GM21367 (cell line): ENCODE measurements around the gene NPR3.
A peak's percentile ranks its signal among the peaks of the same experiment; 100 is the strongest.

Source experiments
- ATAC-seq: cut with Tn5 transposase; IDR thresholded peaks from one replicate; pipeline ENCODE4 v1.9.1; 2021; ENCODE audit not compliant: unreplicated experiment

NPR3 gene

DNA sequence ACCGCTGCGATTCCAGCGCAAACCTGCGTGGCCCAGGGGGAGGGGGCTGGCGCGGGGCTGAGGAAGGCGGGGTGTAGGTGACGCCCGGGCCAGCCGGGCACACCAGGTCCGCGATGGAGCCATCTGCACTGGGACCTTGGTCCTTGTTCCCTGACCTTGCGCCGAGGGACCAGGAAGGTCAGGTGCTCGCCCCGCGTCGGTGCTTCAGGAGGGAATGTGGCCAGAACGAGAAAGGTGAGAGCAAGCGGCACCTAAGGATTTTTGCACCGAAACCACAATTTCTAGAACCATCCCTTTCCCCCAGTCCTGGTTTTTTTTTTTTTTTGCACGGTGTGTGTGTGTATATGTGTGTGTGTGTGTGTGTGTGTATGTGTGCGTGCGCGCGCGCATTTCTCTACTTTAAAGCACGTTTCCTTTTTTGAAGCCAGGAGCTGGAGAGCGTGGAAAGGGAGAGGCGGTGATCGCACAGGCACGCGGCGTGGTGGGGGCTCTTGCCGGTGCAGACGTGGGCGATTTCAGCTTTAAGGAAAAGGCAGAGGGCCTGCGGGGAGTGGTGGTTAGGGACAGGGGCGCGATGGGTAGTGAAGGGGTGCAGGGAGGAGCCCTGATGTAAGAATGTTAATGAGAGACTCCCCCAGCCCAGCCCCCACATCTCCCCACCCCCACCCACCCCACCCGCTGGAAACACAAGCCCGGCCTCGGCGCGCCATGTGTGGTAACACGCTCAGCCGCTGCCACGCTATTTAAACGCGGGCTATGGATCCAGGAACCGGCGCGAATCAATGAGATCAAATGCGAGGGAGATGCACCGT lies at the start of gene NPR3:
Gene NPR3, plus strand, starts transcription at position 772 of the 812 bp plus-strand sequence. CDS start 456 bp downstream, outside the sequence.
- ATAC-seq, result no peak

DNA sequence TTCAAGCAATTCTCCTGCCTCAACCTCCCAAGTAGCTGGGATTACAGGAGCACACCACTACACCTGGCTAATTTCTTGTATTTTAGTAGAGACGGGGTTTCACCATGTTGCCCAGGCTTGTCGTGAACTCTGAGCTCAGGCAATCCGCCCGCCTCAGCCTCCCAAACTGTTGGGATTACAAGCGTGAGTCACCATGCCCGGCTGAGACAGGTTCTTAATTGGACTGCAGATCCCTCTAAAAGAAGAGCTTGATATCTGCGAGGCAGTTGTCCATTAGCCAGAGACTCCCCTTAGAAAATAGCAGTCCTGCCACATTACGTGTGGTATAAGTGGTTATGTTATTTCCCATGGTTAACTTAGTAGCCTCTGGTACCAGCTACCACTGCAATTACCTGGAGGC lies 46.6 kb upstream of the NPR3 start:
- ATAC-seq, result no peak

- no peak for ATAC-seq
Observed at GRCh38 chr5:32668552-32668951, 42.6 kb upstream of the NPR3 start.

- no peak for ATAC-seq
Observed at GRCh38 chr5:32673272-32673671, 37.8 kb upstream of the NPR3 start.

DNA sequence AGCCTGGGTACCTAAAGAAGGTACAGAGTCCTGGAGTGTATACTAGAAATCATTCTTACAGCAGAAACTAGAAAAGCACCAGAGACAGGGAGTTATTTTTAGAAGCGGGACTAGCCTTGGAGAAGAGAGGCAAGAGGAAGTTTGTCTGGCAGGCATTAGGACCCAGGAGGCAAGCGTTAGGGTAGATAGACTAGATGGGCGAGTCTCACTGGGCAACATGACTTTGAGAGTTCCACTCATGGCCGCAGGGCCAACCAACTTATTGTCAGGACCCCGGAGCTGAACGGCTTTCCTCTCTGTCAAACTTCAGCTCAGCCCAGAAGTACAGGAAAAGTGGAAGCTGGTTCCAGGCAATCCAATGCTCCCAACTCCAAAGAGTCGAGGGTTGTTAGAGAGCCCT lies 34.1 kb upstream of the NPR3 start:
- no peak for ATAC-seq

DNA sequence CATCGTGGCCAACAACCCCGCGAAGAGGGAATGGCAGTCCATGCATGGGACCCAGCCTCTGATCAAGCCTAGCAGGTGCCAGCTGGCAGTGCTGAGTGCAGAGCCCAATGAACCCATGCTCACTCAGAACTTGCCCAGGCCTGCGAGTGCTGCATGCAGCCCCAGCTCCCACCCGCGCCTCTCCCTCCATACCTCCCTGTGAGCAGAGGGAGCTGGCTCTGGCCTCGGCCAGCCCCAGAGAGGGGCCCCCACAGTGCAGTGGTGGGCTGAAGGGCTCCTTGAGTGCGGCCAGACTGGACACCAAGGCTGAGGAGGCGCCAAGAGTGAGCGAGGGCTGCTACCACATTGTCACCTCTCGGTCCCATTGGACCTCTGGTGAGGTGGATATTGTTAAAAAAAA lies 32.6 kb upstream of the NPR3 start:
- no peak for ATAC-seq

DNA sequence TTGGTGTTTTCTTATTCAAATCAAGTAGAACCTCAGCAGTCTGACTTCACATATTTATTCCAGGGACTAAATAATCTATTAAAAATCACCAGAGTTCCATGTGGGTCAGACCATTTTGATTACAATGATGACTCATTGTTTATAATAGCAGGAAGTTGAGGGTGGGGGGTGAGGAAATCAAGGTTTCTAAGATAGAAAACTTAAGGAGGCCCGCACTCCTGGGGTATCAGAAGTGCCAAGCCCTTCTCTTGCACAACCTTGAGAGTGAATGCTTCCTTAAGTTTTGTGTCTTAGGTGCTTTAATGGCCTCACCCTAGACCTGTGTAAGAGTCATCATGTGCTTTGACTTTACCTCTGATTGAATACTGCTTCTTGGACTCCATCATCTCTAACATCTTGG lies 31.9 kb upstream of the NPR3 start:
- no peak for ATAC-seq

DNA sequence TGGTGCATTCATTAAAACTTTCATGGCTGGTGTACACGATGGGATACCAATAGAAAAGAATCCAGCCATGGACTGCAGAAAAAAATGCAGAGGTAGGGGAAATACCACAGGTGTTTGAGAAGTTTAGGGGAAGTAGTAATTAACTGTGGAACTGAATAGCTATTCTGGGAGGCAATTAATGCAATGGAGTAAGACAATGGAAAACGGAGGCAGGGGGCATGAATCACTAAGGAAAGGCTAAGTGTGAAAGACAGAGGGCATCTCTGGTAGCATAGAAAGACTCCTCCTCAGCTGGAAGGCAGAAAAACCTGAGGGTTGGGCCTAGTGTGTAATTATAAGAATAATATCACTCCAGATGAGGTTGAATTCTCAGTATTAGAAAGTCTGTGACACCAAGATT lies 30.9 kb upstream of the NPR3 start:
- no peak for ATAC-seq

DNA sequence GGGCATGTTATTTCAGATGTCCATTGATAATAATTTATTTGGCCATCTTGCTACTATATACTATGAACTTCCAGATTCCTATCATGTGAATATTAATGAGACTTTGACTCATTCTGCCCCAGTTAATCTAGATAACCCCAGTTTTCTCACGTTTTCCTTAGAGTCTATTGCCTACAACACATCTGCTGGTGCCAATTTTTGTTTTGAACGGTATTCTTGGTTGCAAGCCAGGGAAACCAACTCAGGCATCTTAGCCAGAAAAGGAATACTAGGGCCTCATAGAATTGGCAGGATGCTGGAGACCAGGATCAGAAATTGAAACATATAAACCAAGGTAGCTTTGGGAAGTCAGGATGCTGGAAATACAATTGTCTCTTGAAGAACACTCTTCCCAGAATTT lies 28.0 kb upstream of the NPR3 start:
- no peak for ATAC-seq

GRCh38 chr5:32684260-32684659 lies 26.9 kb upstream of the NPR3 start:
- ATAC-seq, result no peak

- no peak for ATAC-seq
Observed at GRCh38 chr5:32686799-32687498, 24.2 kb upstream of the NPR3 start.

DNA sequence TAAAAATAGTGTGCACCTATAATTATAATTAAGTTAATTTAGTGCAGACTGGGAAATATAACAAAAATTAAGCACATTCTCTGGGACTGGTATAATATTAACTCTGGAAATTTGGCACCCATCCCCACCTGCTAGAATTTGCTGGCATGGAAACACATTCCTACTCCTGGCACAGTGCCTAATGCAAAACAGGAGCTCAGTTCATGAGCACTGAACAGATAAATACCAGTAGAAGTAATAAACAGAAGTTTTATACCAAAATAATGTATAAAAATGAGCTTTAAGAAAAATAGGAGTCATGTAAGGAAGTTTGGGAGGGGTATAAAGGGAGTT lies 23.7 kb upstream of the NPR3 start:
- no peak for ATAC-seq

GRCh38 chr5:32690153-32690552 lies 21.0 kb upstream of the NPR3 start:
- no peak for ATAC-seq

DNA sequence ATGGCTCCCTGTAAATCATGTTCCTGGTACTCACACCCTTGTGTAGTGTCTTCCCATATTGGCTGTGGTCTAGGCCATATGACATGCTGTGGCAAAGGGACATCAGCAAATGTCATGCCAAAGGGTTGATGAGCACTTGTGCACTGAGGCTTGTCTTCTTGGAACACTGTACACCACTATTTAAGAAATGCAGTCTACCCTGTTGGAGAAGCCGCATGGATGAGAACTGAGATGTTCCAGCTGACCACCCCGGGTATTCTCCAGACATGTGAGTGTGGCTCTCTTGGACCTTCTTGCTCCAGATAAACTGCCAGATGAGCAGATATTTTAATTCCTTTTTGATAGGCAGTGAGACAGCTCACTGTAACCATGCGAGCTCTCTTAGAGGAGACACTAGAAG lies 20.5 kb upstream of the NPR3 start:
- ATAC-seq, result no peak

DNA sequence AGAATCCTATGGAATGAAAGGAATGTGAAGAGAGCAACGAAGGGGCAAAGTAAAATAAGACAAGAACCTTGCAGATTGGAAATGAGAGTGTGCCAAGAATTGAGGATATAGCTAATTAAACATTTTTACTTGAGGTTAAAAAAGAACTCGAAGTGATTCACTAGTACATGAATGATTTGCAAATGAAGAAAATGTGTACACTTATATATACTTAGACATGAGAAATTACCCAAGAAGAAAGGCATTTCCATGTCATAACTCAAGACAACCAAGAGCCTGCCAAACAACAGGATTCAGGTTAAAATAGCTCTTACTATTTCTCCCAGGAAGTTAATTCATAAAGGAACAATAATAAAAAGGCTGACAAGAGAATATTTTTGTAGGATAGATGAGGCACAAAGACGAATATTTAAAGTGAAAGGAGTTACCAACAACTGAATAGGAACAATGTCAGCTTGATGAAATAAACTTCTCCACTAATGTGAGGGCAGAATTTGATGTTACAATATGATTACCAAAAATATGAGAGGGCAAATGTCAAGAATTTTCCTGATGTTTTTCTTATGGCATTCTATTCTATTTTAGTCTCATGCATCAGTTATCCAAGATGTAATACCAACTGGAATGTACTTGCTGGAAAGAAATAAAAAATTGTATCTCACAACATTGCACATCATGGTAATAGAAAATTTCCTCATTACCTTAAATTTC lies 18.9 kb upstream of the NPR3 start:
- no peak for ATAC-seq

- ATAC-seq, result no peak
Observed at GRCh38 chr5:32703957-32704356, 7.2 kb upstream of the NPR3 start.

DNA sequence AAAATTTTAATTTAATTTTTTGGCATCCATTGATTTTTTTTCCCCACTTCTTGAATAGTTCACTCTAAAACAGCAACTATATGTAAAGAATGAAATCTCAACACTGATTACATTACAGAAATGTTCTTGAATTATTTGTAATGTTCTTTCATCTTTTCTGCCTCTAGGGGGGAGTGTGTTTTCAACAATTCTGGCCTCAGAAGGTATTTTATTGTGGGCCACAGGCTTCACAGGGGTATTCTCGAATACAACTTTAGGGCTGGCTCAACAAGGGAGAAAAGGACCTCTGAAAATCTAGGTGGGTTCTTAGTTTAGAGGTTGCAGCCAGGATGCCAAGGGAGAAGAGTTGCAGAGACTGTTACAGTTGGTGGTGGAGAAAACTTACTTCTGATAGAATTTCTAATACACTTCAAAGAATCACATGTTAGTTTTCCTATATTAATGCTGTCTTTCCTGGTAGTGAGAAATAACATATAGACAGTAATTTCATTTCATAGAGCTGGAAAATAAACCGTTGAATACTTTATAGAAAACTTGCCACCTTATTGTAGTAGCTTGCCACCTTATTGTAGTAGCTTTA lies 3.6 kb upstream of the NPR3 start:
- no peak for ATAC-seq

GRCh38 chr5:32708949-32709348 lies 2.2 kb upstream of the NPR3 start:
- no peak for ATAC-seq

DNA sequence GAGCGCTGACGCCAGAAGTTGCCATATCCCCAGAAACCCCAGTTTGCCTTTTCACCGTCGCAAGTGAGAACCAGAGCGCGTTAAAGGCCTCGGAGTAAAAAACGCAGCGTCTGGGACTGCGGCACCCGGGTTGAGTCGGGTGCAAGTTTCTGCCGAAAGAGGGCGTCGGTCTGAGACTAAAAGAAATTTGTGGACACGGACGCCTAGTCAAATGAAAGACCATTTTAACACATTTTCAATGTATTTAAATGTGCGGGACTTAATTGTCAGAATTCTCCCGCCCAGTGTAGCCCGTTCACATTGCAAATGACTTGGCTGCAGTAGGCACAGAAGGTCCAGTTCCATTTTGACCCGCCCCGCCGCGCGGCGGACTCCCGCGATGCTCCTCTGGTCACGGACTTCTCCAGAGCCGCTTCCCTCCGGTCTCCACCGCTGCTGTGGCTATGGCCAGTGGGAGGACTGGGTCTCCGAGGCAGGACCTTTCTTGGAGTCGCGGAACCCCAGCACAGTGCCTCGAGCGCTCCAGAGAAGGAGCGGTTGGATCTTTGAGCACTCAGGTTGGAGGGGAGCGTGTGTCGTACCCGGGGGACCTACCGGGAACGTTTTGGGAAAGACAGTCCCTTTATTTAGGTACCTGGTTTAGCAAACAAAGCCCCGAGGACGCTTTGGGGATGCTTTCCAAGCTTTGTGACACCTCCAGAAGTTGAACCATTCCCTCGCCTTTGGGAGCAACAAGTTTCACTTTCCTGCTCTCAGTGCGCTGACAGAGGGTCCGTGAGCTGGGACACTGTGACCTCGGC lies 1.2 kb upstream of the NPR3 start:
- peak; percentile 67 for ATAC-seq

GRCh38 chr5:32711362-32711680 lies 200 bp downstream of the NPR3 start:
- ATAC-seq, result no peak
